HG02938 (cell line): ENCODE results near the gene ZIC1.

Experiments used
- ATAC-seq: cut with Tn5 transposase; IDR thresholded peaks from one replicate; pipeline ENCODE4 v1.9.1; 2021; ENCODE audit warnings: mild to moderate bottlenecking, moderate library complexity; ENCODE audit not compliant: unreplicated experiment

ZIC1 gene

DNA sequence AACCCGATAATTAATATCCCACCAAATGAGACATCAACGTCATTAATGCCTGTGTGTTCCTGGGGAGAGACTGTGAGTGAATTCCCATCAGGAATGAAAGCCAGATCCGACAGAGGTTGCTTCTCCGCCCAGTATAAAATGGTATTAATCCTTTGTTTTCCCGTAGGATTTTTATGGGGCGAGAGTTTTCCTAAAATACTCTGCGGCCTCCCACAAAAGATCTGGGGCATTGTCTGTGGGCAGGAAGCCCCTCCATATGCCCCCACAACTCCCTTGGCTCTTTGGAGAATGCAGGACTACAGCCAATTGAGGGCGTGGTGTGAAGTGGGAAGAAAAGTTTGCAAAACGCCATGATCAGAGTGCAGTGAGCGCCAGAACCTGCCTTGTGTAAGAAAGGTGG, 29.5 kb upstream of the ZIC1 start:
- no peak for ATAC-seq

DNA sequence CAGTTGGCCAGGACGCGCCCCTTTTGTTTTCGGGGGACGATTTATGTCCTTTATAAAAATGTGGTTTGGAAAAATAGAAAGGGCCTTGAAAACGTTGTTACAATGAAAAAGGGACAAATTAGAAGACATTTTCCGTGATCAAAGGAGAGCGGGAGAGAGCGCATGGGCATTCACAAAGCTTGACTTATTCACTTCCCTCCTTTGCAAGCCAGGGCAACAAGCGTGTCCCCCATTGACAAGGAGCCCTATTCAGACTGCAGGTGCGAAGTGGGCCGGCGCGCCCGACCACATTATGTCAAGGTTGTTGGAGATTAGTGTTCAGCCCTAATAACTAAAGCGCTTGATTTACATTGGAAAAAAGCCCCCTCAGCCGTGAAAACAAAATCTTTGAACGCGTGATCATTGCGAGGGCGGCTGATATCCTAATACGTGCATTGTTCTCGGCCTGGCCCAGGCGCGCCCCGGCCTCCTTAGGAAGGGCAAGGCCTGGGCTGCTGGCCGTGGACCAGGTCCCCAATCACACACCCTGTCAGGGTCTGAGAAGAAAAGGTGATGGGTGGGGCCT, 28.7 kb upstream of the ZIC1 start:
- ATAC-seq = no peak

DNA sequence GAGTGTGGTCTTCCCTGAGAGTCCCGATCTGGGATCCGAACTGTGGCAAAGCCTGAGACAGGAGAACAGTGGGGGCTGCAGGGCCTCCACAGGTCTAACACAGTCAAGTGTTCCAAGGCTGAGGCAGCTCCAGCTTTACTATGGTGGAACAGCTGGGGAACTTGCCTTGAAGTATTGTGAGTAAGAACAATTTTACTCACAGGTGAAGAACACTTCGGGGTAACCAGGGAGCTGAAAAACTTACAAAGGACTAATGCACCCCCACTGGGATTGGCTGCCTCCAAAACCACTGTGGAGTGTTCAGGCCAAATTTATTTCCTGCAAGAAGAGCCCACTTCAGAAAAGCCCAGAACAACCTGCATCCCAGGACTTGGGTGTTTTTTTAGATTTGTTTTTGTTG, 28.2 kb upstream of the ZIC1 start:
- ATAC-seq = no peak

DNA sequence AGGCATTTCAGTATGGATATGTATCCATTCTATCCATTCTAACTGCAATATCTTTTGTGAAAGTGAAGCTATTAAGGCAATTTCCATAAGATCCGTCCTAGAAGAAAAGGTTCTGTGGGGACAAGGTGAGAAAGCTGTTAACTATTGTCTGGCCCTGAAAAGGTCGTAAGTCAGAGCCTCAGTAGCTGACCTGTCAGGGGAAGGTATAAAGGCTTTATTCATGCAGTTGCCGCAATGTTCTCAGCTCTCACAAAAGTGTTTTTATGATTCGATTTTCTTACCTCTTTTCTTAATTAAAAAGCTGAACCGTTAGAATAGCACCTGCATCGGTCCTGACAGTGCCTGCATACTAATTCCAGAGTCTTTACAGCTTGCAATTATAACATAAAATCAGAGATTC, 27.6 kb upstream of the ZIC1 start:
- no peak for ATAC-seq

DNA sequence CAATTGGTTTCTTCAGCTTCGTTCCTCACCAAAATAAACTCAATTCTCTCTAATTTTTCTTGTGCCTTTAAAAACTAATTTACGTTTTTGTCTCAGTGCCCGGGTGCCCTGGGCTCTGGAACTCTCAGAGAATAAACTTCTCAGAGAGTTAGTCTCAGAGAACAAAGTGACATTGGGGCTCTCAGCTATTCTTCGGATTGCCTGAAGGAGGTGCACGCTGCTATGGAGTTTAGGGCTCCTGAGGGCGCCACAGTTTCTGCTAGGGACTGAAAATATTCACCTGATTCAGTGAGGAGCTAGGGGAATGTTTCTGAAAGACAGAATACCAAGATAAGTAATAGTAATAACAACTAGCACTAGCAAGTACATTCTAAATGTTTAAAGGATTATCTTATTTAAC, 25.5 kb upstream of the ZIC1 start:
- ATAC-seq = no peak

DNA sequence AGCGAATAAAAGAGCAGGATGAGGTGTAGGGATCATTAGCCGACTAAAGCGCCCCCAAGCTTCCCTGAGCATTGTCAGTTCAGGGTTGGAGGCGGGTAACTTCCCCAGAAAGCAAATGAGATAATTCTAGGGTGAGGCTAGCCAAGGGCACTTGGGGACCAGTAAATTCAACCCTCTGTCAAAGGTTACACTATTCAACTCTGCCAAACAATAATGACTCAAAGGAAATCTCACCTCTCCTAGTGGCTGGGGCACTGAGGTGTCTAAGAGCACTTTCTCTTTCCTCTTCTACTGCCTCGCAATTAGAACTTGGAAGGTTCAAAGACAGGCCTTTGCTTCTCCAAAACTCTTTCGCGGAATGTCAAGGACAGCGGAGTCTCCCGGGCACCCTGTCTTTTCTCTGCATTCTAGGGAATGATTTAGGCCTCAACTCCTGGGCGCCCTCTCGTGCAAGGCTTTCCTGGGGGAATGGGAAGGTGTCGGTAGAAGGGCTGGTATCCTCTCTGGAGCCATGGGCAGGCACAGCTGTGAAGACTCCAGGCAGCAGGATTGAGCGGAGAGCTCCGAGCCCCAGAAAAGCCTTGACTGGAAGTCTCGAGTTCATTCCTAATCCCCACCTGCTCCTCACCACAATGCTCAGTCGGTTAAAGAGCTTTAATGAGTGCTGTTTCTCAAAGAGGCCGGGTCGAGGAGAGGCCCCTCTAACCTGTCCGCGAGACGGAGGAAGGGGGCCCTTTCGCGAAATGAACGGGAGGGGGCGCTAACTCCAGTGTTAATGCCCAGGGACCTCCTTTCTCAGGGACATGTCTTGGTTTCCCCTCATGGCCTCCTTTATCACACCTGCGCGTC, 24.7 kb upstream of the ZIC1 start:
- no peak for ATAC-seq

DNA sequence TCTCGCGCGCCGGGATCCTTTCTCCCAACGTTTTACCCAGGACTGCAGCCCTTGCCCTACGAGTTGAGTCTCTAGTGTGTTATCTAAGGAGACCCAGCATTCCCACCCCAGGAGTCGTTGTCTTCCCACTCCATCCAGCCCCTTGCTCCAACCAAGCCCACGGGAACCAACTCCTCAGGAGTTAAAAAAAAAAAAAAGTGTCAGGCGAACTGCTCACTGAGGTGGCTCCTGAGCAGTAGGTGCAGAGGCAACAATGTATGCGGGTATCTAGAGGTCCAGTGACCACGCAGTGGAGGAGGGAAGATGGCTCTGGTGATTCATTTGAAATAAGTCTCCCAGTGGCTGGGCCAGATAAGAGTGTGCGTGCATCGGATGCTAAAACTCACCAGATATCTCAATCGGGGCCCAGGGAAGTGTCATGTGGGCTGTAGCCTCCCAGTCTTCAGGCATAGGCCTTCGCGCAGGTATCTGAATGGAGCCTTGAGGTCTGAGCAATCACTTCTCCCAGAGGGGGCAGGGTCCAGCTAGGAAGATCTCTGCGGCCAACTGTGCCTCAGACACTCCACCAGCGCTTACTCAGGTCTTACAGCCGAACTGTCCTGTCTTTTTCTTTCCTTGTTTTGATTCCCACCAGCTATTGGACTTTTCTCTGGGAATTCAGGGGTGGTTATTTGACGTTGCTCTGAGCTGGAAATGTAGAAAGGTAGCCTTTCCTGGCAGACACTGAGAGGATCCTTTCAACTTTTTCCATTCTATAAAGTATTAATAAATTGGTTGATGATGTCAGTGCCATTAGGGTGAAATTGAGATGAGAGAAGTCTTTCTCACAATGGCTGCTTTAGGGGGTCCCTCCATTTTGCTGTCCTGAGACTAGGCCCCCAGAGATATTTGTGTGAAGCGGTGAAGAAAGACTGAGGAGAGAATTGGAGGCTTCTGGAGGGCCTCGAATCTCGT, 23.8 kb upstream of the ZIC1 start:
- no peak for ATAC-seq

DNA sequence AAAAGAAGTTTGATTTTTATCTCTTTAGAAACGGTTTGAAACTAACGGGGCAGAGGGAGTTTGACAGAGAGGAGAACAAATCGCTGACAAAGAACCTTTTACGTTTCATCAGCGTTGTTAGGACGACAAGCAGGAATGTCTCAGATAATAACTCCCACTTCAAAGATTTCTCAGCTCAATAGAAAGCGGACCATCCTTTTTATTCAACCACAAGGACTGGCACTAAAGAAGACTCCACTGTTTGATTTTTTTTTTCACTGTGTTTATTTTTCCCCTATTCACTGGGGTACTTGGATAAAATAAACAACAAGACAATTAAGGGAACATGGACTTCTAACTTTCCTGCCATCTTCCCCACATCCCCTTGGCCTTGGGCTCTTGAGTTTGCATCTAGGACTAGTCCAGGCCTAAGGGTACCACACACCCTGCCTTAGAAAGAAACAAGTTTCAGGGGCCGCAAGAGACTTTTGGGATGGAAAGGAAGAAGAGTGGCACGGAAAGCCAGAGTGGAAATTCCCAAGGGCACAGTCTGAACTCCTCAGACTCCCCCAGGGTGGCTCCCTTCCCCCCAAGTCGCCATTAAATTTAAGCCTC, 21.8 kb upstream of the ZIC1 start:
- ATAC-seq = no peak

DNA sequence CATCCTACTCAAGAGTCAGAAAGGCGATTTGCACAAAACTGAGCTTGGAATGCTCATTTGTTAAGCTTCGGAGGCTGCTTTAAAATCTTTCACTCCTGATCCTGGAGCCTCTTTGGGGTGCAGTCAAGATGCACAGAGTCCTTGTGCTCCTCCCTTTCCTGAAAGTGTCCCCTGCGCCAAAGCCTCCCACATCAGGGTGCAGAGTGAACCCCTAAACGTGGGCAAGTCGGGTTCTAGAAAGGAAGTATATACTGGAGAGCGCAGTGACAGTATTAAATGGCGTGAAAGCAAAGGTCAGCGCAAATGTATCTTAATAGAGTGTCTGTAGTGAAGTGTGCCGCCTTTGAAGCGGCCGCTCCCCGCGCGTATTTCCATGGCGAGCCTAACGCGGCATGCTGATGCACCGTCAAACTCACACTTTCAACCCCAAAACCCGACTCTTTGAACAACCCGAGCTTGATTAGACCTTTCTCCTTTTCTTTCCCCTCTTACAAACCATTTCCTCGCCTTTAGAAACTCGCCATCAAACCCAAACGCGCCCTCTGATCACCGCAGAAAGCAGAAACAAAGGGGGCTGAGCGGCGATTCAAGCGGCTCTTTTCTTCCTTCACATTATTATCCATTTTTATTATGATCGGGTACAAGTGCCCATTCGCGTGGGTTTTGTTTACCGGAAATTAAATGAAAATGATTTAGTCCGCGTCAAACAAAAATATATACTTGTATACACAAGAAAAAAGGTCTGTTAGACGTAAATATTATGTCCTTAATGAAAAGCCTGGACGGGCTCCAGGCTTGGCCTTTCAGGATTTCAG, 21.1 kb upstream of the ZIC1 start:
- no peak for ATAC-seq

DNA sequence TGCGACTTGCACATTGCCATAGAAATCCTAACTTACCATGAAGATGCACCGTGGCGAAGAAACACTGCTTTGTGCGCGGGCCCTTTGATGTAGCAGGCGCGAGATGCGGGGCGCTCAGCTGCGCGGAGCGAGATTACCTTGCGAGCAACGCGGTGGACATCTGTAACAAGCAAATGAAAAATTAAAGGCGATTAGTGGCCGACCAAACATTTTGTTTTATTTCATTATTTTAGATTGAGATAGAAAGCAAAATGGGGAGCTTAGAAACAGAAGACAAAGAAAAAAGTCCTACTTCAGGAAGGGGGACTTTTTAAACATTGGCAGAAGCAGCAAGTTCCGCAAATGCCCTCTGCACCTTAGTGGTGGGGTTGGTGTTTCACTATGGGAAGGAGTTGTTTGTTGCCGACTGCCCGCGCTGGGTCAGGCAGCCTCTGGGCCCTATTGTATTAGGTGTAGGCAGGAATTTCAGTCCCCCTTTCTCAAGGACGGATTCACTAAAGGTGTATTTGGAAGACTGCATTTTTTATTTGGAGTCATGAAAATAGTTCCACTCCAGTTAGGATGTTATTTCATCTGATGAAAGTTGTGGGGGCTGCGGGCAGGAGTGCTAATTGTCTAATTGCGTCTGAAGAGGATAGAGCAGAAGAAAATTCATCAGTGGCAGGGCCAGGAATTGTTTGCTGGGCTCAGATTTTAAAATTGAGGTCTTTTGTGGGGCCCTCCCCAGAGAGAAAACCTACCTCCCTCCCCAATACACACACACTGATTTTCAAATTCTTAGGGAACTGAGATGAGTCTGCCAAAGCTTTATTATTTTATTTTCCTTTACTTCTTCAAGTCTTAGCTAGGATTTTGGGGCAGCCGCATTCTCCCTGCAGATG, 20.2 kb upstream of the ZIC1 start:
- no peak for ATAC-seq

DNA sequence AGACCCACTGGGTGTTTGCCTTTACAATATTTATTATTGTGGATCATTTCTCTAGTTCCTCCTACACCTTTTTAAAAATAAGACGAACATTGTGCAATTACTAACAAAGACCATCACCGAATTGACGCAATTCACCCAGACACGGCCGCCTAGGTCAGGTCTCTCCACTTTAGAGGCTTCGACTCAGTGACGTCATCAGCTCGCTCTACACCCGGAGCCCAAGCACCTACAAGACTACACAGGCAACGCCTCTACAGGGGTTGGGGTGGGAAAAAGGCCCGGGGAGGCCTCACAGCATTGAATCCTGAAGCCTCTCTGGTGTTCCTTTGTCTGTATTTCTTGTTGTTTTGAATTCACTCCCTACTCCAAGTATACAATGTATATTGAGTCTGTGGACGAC, 19.4 kb upstream of the ZIC1 start:
- ATAC-seq = no peak

DNA sequence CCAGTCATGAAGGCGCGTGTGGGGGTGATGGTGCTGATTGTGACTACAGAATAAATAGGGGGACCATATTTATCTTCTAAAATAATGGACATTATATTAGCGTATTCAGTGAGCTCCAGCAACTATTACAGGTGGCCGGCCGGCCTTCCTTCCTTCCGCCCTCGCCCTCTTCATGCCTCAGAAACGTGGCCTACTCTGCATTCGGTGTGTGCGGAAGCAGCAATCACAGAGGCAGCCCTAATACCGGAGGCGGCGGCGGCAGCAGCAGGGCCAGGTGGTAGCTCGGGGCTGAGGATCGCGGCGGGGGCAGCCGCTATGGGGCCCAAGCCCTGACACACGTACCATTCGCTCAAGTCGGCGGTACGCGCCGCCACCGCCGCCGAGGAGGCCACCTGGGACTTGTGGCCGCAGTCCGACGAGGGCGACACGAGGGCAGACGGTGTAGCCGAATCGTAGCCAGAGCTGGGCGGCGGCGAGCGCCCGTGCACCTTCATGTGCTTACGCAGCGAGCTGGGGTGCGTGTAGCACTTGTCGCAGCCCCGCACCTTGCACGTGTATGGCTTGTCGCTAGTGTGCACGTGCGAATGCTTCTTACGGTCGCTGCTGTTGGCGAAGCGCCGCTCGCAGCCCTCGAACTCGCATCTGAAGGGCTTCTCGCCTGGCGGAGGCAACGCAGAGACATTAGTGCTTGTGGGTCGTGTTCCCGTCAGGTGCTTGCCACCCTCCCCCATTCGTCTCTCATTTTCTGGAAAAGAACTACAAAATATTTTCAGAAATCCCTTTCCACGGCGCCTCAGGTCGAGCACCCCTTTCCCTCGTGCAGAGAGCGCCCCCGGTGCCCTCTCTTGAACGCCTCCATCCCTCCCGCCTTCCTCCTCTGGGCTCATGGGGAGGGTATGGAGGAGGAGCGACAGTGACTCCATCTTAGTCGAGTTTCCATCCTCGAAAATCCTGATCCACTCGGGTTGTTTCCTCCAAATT, 18.3 kb upstream of the ZIC1 start:
- ATAC-seq = no peak

DNA sequence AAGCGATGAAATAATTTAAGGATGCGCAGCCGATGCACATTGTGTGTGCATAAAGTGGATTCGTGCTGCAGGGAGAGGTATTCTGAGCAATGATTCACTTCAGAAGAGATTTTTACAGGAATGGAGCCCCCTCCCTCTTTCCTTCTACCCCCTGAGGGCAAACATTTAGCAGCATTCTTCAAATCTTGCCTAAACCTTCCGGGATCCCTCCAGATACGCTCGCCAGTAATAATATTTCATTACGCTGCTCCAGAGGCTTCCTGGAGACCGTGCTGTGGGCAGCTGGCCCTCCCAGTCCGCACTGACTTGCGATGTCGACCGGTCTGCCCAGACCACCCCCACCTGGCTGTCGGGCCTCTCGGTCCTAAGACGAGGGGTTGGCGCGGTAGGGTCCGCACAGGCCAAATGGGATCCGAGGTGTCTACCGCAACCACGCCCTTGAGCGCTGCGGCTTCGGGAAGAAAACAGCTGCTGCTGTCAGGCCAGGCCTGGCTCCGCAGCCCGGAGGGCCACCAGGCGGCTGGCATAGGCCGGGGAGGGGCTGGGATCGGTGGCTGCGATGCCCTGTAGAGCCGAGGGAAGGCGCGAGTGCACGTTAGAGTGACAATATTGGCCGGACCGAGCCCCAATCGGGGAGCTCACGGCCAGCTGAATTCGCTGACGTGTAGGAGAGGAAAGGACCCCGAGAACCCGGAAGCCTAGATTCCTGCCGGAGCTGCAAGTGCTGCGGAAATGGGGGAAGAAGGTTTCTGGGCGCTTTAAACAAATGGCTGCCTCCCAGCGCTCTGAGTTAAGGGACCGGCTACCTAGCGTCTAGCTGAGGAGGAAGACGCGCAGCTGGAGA, 17.2 kb upstream of the ZIC1 start:
- no peak for ATAC-seq

DNA sequence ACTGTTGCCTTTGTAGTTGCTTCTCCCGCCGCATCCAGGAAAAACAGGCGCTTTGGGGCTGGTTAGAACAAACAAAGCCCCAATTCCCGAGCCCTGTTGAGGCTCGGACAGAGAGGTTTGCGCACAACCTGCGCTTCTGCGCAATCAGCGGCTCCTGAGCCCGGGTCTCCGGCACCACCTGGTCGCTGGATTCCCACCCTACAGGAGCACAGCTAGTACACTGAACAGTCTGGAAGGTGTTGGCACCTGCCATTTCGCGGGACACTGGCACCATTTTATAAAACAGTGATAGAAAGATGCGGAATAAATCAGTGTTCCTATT, 16.6 kb upstream of the ZIC1 start:
- ATAC-seq = no peak

DNA sequence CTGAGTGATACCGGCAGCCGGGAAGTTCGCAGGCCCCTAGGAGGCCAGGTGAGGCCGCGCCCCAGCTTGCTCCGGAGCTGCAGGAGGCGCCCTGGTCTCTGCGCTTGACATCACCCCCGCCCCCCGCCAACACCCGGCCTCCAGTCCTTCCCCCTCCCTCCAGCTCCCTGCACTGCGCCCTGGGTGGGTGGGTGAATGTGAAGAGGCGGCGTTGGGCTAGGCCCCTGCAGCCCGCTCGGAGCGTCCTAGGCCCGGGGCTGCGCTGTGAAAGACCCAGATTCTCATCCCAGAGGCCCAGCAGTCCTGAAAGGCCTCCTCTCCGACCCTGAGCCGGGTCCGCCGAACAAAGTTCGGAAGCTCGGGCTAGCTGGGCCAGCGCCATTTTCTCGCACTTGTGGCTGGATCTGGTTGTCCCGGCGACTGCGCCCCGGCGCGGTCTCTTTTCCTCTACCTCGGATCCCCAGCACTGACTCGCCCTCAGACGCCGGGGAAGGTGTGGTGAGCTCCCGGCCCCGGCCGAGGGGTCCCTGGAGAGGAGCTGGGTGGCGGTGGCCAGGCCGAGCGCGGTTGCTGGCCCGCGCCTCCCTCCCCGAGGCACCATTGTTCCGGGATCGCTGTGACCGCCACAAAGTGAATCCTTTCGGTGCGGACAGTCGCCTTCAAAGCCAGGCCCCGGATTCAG, 15.8 kb upstream of the ZIC1 start:
- no peak for ATAC-seq

DNA sequence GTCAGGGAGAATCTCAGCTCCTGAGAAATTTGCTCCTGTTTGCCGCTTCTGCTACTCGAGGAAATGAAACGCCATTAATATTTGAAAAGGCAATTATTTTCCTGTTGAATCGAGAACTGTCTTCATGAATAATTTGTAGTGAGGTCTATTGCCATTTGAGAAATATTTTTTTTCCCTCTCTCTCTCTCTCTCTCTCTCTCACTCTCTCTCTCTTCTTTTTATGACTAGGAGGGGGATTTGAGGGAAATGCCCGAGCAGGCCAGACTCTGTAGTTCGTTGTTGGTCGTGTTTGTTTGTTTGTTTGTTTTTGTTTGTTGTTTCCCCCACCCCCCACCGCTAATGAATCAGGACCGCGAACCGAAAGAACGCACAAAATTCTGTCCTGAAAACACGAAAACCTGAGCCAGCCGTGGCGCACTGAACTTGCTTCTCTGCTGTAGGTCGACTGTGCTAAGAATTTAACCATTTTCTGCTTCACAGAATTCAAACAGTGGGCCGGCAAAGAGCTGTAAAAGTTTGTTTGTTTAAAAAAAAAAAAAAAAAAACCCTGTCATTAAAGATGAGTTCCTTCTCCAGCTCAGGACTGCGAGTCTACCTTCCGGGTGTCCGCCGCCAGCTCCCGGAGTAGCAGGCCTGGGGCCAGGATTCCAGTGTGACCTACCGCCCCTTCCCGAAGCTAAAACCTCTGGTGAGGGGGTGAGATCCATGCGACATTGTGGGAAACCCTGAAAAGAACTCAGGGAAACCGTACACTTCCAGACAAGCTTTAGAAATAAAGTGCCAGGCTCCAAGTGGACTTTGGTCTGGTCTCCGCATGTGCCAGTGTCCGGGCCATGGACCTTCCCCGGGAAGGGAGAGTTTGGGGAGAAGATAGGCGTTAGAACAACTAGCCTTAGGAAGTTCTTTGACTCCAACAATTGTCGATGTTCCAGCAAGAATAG, 15.0 kb upstream of the ZIC1 start:
- no peak for ATAC-seq
